ENCODE measurements around the gene CCN2.

Gene CCN2

DNA sequence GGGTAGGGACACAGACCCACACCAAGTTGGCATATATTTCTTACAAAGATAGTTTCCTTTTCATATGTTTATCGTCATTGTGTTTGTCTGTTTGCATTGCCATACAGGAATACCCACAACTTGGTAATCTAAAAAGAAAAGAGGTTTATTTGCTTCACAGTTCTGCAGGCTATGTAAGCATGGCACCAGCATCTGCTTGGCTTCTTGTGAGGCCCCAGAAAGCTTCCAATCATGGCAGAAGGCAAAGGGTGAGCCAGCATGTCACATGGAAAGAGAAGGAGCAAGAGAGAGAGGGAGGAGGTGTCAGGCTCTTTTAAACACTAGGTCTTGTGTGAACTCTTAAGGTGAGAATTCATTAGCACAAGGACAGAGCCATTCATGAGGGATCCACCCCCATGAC lies 52.5 kb downstream of the CCN2 start:
- POLR2A ChIA-PET: no interaction called here
- CTCF ChIA-PET: no interaction called here
- DNase-seq (ENCODE audit: extremely low spot score): no peak
- TF ChIP-seq FOXA1 (IDR thresholded peaks at IDR 0.05) (no peak), NFRKB (IDR thresholded peaks at IDR 0.05) (no peak), SP1 (IDR thresholded peaks at IDR 0.05) (no peak), BHLHE40 (IDR thresholded peaks at IDR 0.05; ENCODE audit: borderline replicate concordance) (no peak), TARDBP (IDR thresholded peaks at IDR 0.05) (no peak), FOXK2 (IDR thresholded peaks at IDR 0.05) (no peak), ARNT (IDR thresholded peaks at IDR 0.05) (no peak)
- TF ChIP-seq, protein P1, sequence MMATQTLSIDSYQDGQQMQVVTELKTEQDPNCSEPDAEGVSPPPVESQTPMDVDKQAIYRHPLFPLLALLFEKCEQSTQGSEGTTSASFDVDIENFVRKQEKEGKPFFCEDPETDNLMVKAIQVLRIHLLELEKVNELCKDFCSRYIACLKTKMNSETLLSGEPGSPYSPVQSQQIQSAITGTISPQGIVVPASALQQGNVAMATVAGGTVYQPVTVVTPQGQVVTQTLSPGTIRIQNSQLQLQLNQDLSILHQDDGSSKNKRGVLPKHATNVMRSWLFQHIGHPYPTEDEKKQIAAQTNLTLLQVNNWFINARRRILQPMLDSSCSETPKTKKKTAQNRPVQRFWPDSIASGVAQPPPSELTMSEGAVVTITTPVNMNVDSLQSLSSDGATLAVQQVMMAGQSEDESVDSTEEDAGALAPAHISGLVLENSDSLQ (IDR thresholded peaks at IDR 0.05): no peak

Data from HEK293T (cell line).